Thyroid gland (tissue), 4 donors: Measurements from ENCODE around the gene PRR5.

Source experiments
- CTCF ChIP-seq, 6 experiments: fragments of 200-600 bp in 3 of 6; fragments of 450-650 bp in 3 of 6; sonication (generic) in 3 of 6; IDR thresholded peaks; one replicate each; pipeline ENCODE4 v1.5.1; 2016 to 2019; ENCODE audit warnings: antibody characterized with exemption in 6 of 6, mild to moderate bottlenecking in 2 of 6, inconsistent platforms in 1 of 6, moderate library complexity in 1 of 6
- POLR2A ChIP-seq, 2 donors: fragments of 450-650 bp; IDR thresholded peaks; one replicate each; pipeline ENCODE4 v1.6.1; 2017; ENCODE audit warnings: antibody characterized with exemption in 2 of 2, mild to moderate bottlenecking in 2 of 2, moderate library complexity in 1 of 2

- no peak for TF ChIP-seq CTCF (IDR thresholded peaks at IDR 0.05)
- TF ChIP-seq POLR2A (IDR thresholded peaks at IDR 0.05): no peak
Measured at GRCh38 chr22:44724859-44725258, 22.9 kb downstream of the PRR5 start.
